Glomerular endothelial cell (primary cell): ENCODE measurements around the gene SGF29. TPM values are rescaled to one million over a fixed set of nuclear protein-coding genes. Genes with fewer than 3 reads are reported as not detected.
"Not testable (repeated sequence)": the region's sequence is repeated elsewhere in the genome, so short reads cannot be mapped to it uniquely, and the experiment has no call there.

Source experiments
- DNase-seq: peaks from one replicate; pipeline ENCODE4 v3.0.0-alpha.2; 2011; ENCODE audit warnings: low read depth, low spot score; ENCODE audit errors: extremely low read depth
- total RNA-seq: library from RNA; depleted of rRNA; stranded (reverse); fragments of >200 nt; gene quantifications from 2 replicates; pipeline ENCODE4 v1.2.3, GENCODE V29; 2015

The SGF29 gene
- total RNA-seq, 1 donor from 2014 or later = 14.3 TPM

- no peak for DNase-seq
Measured at GRCh38 chr16:28532940-28533647, 20.6 kb upstream of the SGF29 start.

GRCh38 chr16:28534542-28535373 lies 19.0 kb upstream of the SGF29 start:
- no peak for DNase-seq

GRCh38 chr16:28537076-28537475 lies 16.6 kb upstream of the SGF29 start:
- no peak for DNase-seq

- no peak for DNase-seq
Measured at GRCh38 chr16:28537964-28538732, 15.6 kb upstream of the SGF29 start.

GRCh38 chr16:28538733-28539596 lies 14.8 kb upstream of the SGF29 start, which contains the start of gene NUPR1:
TSS of gene NUPR1 (minus strand) at chr16:28538974. CDS start at chr16:28538907, 67 bp downstream.
- no peak for DNase-seq

GRCh38 chr16:28540346-28540745 lies 13.4 kb upstream of the SGF29 start:
- DNase-seq = no peak

- DNase-seq = no peak
Measured at GRCh38 chr16:28542646-28543045, 11.1 kb upstream of the SGF29 start.

GRCh38 chr16:28543072-28543471 lies 10.6 kb upstream of the SGF29 start:
- DNase-seq = no peak

GRCh38 chr16:28544998-28545397 lies 8.7 kb upstream of the SGF29 start:
- DNase-seq = no peak

- DNase-seq = not testable (repeated sequence)
Measured at GRCh38 chr16:28545964-28546363, 7.8 kb upstream of the SGF29 start.

GRCh38 chr16:28546626-28547025 lies 7.1 kb upstream of the SGF29 start:
- DNase-seq = no peak

GRCh38 chr16:28548306-28548802 lies 5.4 kb upstream of the SGF29 start:
- DNase-seq = no peak

- no peak for DNase-seq
Measured at GRCh38 chr16:28549301-28549899, 4.3 kb upstream of the SGF29 start.

- DNase-seq = no peak
Measured at GRCh38 chr16:28554634-28555423, 1.1 kb downstream of the SGF29 start.

- no peak for DNase-seq
Measured at GRCh38 chr16:28555561-28555960, 1.8 kb downstream of the SGF29 start.

- no peak for DNase-seq
Measured at GRCh38 chr16:28556914-28557320, 3.2 kb downstream of the SGF29 start.

- no peak for DNase-seq
Measured at GRCh38 chr16:28558456-28558855, 4.7 kb downstream of the SGF29 start.

GRCh38 chr16:28561557-28562187 lies 8.0 kb downstream of the SGF29 start:
- DNase-seq = no peak
